ENCODE measurements around the gene KRTAP12-1.
A peak's percentile ranks its signal among the peaks of the same experiment; 100 is the strongest.

The KRTAP12-1 gene

GRCh38 chr21:44681861-44682579 is at the start of gene KRTAP12-1:
Gene KRTAP12-1, minus strand, starts transcription at chr21:44682163. Its CDS starts 40 bp downstream, at chr21:44682123.
- peak; percentile 51 for DNase-seq

- DNase-seq = no peak
Measured at GRCh38 chr21:44730951-44731579, 49.1 kb upstream of the KRTAP12-1 start.

GRCh38 chr21:44730028-44730395 is 48.0 kb upstream of the KRTAP12-1 start:
- no peak for DNase-seq

GRCh38 chr21:44729336-44730027 is 47.5 kb upstream of the KRTAP12-1 start:
- DNase-seq = no peak

GRCh38 chr21:44728716-44729115 is 46.8 kb upstream of the KRTAP12-1 start:
- DNase-seq = no peak

GRCh38 chr21:44727757-44728156 is 45.8 kb upstream of the KRTAP12-1 start:
- no peak for DNase-seq

- DNase-seq = no peak
Measured at GRCh38 chr21:44727321-44727720, 45.4 kb upstream of the KRTAP12-1 start.

- no peak for DNase-seq
Measured at GRCh38 chr21:44726826-44727225, 44.9 kb upstream of the KRTAP12-1 start.

- DNase-seq = no peak
Measured at GRCh38 chr21:44724926-44725325, 43.0 kb upstream of the KRTAP12-1 start.

GRCh38 chr21:44724196-44724595 is 42.2 kb upstream of the KRTAP12-1 start:
- no peak for DNase-seq

- no peak for DNase-seq
Measured at GRCh38 chr21:44723177-44724131, 41.5 kb upstream of the KRTAP12-1 start.

- DNase-seq = no peak
Measured at GRCh38 chr21:44722731-44723130, 40.8 kb upstream of the KRTAP12-1 start.

- DNase-seq = no peak
Measured at GRCh38 chr21:44720170-44720569, 38.2 kb upstream of the KRTAP12-1 start.

- DNase-seq = no peak
Measured at GRCh38 chr21:44718571-44718970, 36.6 kb upstream of the KRTAP12-1 start.

- DNase-seq = no peak
Measured at GRCh38 chr21:44718093-44718492, 36.1 kb upstream of the KRTAP12-1 start.

- DNase-seq = no peak
Measured at GRCh38 chr21:44716984-44717383, 35.0 kb upstream of the KRTAP12-1 start.

- DNase-seq = no peak
Measured at GRCh38 chr21:44714905-44715304, 32.9 kb upstream of the KRTAP12-1 start.

GRCh38 chr21:44713846-44714245 is 31.9 kb upstream of the KRTAP12-1 start:
- DNase-seq = no peak

GRCh38 chr21:44713130-44713529 is 31.2 kb upstream of the KRTAP12-1 start:
- DNase-seq = no peak

- no peak for DNase-seq
Measured at GRCh38 chr21:44712203-44713028, 30.5 kb upstream of the KRTAP12-1 start.

- no peak for DNase-seq
Measured at GRCh38 chr21:44711327-44712202, 29.6 kb upstream of the KRTAP12-1 start, which contains the start of gene TSPEAR. Gene TSPEAR, minus strand, starts transcription at chr21:44711572. Its CDS starts 58 bp downstream, at chr21:44711514.

Measured in NCI-H1694 (cell line).